Activated T-helper 1 cell treated with anti-CD3 and anti-CD28 coated beads, Interleukin-12 subunit alpha, Interleukin-12 subunit beta, Interleukin-2, Interleukin-4 antibody, amounts not matched to agents 30 ng/mL and 10 ng/mL and 1 ng/mL, durations not matched to agents 14 hours and 24 hours and 36 hours (primary cell): Measurements from ENCODE around the gene PGAP3. TPM values are rescaled to one million over a fixed set of nuclear protein-coding genes. Genes with fewer than 3 reads are reported as not detected.

Experiments
- DNase-seq: peaks from one replicate; pipeline ENCODE4 v3.0.0; 2021; ENCODE audit warnings: low spot score
- H3K27ac Mint-ChIP-seq: one replicate; pipeline ENCODE4 v1.8.0; 2021; ENCODE audit warnings: mild to moderate bottlenecking, mixed read lengths
- H3K27me3 Mint-ChIP-seq: one replicate; pipeline ENCODE4 v1.8.0; 2022; ENCODE audit warnings: mild to moderate bottlenecking, moderate library complexity, mixed read lengths; ENCODE audit not compliant: insufficient read depth
- H3K36me3 Mint-ChIP-seq: one replicate; pipeline ENCODE4 v1.8.0; 2021; ENCODE audit warnings: low read depth, mixed read lengths
- H3K4me1 Mint-ChIP-seq: one replicate; pipeline ENCODE4 v1.8.0; 2021; ENCODE audit warnings: low read depth, mixed read lengths
- H3K4me3 Mint-ChIP-seq: one replicate; pipeline ENCODE4 v1.8.0; 2021; ENCODE audit warnings: mild to moderate bottlenecking, moderate library complexity, mixed read lengths
- H3K9me3 Mint-ChIP-seq: one replicate; pipeline ENCODE4 v1.8.0; 2021; ENCODE audit warnings: mixed read lengths
- intact Hi-C: fragments of 100-400 bp; cut with micrococcal nuclease; formaldehyde crosslinking; loops from one replicate; pipeline ENCODE4 v1.15.1; 2024
- total RNA-seq: library from RNA; stranded (reverse); gene quantifications from 2 replicates; pipeline ENCODE4 v1.2.3, GENCODE V29; 2022

Gene PGAP3
- total RNA-seq, 1 donor from 2014 or later: 16.9 TPM

DNA sequence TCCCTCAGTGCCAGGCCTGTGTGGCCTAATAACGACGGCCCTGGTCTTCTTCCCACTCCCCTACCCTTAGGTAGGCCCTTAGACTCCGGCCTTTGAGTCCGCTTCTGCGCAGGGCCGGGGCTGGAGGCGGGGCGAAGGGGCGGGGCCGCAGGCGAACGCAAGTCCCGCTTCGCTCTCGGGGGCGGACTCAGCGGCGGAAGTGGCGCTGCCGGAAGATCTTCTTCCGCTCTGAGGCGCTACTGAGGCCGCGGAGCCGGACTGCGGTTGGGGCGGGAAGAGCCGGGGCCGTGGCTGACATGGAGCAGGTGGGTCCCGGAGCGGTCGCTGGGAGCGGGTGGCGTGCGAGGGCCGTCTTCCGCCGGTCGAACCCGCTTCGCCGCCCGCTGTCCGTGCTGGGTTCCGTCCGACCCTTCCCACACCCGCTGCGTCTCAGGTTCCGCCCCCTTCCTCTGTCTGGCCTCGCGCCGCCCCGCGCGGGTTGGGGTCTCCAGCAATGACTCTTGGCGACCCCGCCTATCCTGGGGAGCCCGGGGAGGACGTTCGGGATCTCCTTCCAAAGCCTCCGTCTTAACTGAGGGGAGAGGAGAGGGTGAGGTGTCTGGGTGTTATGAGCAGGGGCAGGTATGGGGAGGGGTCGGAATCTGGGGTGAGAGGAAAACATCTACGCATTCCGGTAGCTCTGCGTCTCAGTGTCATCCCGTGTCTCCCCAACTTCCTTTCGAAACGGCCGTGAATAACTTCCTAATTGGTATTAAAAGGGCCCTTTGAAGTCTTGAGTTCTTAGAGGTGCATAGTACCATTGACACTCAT is 50.7 kb downstream of the PGAP3 start, which contains the start of gene STARD3:
Gene STARD3 (plus strand): TSS at position 218 of the 810 bp plus-strand sequence. CDS start 16,388 bp downstream, outside the sequence.
- Mint-ChIP-seq H3K36me3 (peaks cover 9% of the 10 kb centered on the region), H3K27ac (peak within 1 kb of the TSS; percentile 85), H3K4me3 (peak within 1 kb of the TSS; percentile 94), H3K9me3 (no peaks in the 10 kb centered on the region), H3K27me3 (peaks cover 2% of the 10 kb centered on the region), H3K4me1 (peaks cover 34% of the 10 kb centered on the region)
- peak; percentile 88 for DNase-seq
- intact Hi-C loops: loop anchor here (1.0 to 5.0 kb wide), 8 partner anchors 31 to 345 kb away; partner anchors contain the start of genes CDK12, IKZF3, LRRC3C and MIEN1

DNA sequence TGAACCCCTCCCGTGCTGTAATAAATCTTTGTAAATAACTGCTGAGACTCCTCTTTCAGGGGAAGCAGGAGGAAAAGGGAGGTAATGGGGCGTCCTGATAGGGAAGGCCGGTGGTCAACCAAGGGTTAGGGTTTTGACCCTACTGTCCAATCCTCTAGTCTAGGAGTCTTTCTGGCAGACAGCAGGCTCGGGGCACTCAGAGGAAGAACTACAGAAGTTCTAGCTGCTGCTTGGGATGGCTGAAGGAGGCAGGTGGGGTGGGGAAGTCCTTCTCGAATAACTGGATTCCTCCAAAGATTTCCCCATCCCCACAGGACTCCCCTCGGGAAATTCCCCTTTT is 51.3 kb downstream of the PGAP3 start:
- Mint-ChIP-seq H3K4me3 (peak overlapping the region; percentile 94), H3K4me1 (peaks cover 32% of the 10 kb centered on the region), H3K27ac (peak overlapping the region; percentile 40)

DNA sequence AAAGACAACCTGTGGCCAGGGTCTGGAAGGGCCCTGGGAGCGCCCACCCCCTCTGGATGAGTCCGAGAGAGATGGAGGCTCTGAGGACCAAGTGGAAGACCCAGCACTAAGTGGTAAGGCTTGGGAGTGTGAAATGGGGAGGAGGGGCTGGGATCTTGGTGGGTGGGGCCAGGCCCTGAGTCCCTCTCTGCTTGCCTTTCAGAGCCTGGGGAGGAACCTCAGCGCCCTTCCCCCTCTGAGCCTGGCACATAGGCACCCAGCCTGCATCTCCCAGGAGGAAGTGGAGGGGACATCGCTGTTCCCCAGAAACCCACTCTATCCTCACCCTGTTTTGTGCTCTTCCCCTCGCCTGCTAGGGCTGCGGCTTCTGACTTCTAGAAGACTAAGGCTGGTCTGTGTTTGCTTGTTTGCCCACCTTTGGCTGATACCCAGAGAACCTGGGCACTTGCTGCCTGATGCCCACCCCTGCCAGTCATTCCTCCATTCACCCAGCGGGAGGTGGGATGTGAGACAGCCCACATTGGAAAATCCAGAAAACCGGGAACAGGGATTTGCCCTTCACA is 52.2 kb downstream of the PGAP3 start:
- Mint-ChIP-seq H3K4me1 (peaks cover 35% of the 10 kb centered on the region), H3K27me3 (peaks cover 10% of the 10 kb centered on the region), H3K4me3 (peak overlapping the region; percentile 94), H3K36me3 (peaks cover 7% of the 10 kb centered on the region), H3K27ac (no peak overlapping the region), H3K9me3 (no peaks in the 10 kb centered on the region)
- intact Hi-C loops: loop anchor here (5.0 kb wide), 3 partner anchors 173 to 347 kb away; partner anchors contain the start of genes CDK12, IKZF3 and PSMD3
- DNase-seq: no peak

More for the DNA sequence above, 51.3 kb downstream of the PGAP3 start:
- intact Hi-C loops: loop anchor here (5.0 kb wide), 3 partner anchors 174 to 346 kb away; partner anchors contain the start of genes CDK12, IKZF3 and PSMD3
- Mint-ChIP-seq H3K9me3 (no peaks in the 10 kb centered on the region), H3K27me3 (peaks cover 7% of the 10 kb centered on the region), H3K36me3 (peaks cover 7% of the 10 kb centered on the region)
- no peak for DNase-seq

DNA sequence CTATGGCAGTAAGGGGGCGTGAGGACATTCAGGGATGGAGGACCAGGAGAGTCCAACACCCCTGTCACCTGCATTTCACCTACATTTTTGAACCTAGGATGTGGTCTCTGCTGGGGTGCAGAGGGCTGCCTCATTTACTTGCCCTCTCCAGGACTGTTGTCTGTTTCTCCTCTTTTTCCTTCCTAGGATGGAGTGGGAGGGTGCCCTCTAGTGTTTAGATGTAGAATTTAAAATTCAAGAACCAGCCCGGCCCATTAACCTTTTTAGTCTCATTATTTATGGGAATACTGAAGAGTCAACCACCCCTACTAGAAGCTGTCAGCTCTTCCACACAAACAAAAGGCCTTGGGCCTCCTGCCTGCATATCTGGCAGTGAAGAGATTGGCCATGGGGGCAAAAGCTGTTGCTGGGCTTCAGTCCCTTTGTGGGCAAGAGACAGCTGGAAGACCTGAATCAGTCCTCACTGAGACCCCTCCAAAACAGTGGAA is 53.4 kb downstream of the PGAP3 start:
- H3K4me1 Mint-ChIP-seq: peaks cover 29% of the 10 kb centered on the region

DNA sequence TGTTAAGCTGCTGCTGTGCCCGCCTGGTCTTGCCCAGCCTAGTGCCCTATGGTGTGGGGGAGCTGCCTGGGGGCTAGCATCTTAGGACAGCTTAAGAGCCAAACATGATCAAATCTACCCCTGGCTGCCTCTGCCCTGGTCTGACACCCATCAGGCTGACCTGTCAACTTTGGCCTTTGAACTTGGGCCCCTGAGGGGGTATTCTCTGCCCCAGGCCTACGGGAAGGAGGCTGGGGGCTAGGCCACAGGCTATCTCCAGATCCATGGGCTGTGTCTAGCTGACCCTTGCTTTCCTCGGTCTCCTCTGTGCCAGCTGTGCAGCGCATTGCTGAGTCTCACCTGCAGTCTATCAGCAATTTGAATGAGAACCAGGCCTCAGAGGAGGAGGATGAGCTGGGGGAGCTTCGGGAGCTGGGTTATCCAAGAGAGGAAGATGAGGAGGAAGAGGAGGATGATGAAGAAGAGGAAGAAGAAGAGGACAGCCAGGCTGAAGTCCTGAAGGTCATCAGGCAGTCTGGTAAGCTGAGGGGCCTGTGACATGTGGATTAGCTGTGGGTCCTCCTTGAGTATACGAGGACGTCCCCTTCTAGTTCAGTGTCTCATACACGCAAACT is 54.2 kb downstream of the PGAP3 start:
- intact Hi-C loops: loop anchor here (1.0 kb wide), 1 partner anchor 10 kb away; no protein-coding TSS in a partner anchor
- no peak overlapping the region for H3K27ac Mint-ChIP-seq
- H3K27me3 Mint-ChIP-seq: peaks cover 16% of the 10 kb centered on the region
- H3K9me3 Mint-ChIP-seq: no peaks in the 10 kb centered on the region
- peaks cover 22% of the 10 kb centered on the region for H3K4me1 Mint-ChIP-seq
- H3K4me3 Mint-ChIP-seq: no peak overlapping the region
- peaks cover 6% of the 10 kb centered on the region for H3K36me3 Mint-ChIP-seq
- DNase-seq: no peak

More for the DNA sequence above, 53.4 kb downstream of the PGAP3 start:
- Mint-ChIP-seq H3K9me3 (no peaks in the 10 kb centered on the region), H3K27ac (no peak overlapping the region), H3K36me3 (peaks cover 7% of the 10 kb centered on the region), H3K27me3 (peaks cover 12% of the 10 kb centered on the region), H3K4me3 (no peak overlapping the region)
- DNase-seq: peak; percentile 6
- intact Hi-C loops: loop anchor here (1.0 kb wide), 1 partner anchor 11 kb away; no protein-coding TSS in a partner anchor

DNA sequence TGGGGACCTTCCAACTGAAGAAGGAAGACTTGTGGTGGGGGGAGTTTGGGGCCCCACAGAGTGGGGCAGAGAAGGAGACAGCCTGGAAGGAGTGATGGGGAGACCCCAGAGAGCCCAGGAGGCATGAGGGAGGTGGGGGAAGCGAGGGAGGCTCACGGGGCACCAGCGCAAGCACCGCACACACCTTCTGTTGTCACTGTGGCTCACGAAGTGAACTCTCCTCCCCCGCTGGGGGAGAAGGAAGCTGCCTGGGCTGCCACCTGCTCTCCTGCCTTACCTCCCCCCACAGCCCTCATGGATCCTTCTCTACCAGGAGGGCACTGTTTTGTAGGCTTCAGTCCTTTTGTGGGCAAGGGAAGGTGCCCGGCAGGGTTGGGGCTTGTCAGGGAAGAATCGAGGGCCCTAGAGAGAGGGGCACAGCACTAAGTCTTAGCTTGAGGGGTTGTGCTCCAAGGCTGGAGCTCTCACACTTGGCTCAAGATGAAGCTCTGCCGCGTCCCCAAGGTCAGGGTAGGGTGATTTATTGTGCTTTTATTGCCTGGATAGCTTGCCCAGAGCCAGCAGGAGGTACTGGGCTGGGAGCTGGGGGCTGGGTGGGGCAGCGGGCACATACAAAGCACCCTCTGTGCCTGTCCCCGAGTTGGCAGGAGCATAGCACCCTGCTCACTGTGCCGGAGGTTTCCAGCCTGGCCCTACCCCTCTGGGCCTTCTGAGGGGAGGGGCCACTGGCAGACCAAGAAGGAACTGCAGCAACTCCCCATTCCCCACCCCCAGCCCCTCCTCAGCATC is 55.5 kb downstream of the PGAP3 start:
- Mint-ChIP-seq H3K36me3 (no peaks in the 10 kb centered on the region), H3K4me3 (no peak overlapping the region), H3K27me3 (peaks cover 23% of the 10 kb centered on the region), H3K27ac (no peak overlapping the region), H3K9me3 (no peaks in the 10 kb centered on the region), H3K4me1 (peaks cover 9% of the 10 kb centered on the region)
- intact Hi-C loops: no loop called here
- no peak for DNase-seq

DNA sequence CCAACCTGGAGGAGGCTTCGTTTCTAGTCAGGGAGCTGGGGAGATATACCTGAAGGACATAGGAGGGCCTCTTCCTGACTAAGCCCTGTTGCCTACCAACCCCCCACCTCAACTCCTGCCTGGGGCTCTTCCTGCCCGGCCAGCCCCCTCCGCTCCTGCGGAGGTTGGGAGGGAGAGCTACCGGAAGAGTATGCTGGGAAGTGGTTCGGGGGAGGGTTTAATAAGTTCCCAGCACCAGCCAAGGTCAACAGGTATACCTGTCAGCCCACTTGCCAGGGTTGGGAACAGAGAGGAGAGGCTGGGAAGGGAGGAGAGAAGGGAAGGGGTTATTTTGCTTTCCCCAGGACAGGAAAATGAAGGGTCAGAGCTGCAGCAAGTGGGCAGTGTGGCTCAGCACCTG is 56.5 kb downstream of the PGAP3 start:
- H3K4me3 Mint-ChIP-seq: no peak overlapping the region
- intact Hi-C loops: no loop called here
- no peaks in the 10 kb centered on the region for H3K9me3 Mint-ChIP-seq
- H3K27ac Mint-ChIP-seq: no peak overlapping the region
- H3K36me3 Mint-ChIP-seq: no peaks in the 10 kb centered on the region
- no peak for DNase-seq
- peaks cover 10% of the 10 kb centered on the region for H3K4me1 Mint-ChIP-seq
- peaks cover 28% of the 10 kb centered on the region for H3K27me3 Mint-ChIP-seq

DNA sequence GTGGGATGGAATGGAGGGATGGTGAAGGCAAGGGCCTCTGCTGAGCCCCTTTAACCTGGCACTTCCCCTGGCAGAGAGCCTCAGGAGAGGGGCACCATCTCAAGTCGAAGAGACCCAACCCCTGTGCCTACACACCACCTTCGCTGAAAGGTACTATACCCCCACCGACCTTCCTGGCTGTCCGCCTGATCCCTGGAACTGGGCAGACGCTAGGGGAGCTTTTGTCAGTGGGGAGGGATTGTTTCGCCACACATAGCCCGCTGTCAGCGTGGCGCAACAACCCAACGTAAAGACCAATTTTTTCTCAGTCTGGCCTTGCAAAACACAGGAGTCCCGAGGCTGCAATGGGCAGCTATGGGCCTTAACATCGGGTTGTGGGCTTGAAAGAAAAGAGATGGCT is 58.0 kb downstream of the PGAP3 start:
- Mint-ChIP-seq H3K4me3 (no peak overlapping the region), H3K27me3 (peaks cover 43% of the 10 kb centered on the region), H3K27ac (no peak overlapping the region), H3K4me1 (peaks cover 14% of the 10 kb centered on the region), H3K36me3 (no peaks in the 10 kb centered on the region), H3K9me3 (no peaks in the 10 kb centered on the region)
- DNase-seq: no peak
- intact Hi-C loops: loop anchor here (10.0 kb wide), 1 partner anchor 425 kb away; the partner anchor contains the start of gene RPL19

DNA sequence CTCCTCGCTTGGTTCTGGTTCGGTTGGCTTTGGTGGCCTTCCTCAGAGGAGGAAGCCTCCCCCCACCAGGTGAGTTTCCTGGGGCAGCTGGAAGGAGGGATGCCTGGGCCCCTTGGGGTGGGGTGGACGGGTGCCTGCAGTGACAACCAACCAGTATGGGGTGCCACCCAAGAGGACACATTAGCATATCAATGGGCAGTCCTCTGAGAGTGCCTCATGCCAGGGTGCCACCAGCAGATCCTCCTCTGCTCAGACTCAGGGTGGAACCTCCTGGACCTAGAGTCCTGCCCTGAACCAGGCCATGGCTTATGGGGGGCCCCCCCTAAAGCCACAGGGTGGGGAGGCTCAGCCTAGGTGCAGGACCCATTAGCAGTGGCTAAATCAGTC is 58.4 kb downstream of the PGAP3 start:
- no peak overlapping the region for H3K4me3 Mint-ChIP-seq
- H3K4me1 Mint-ChIP-seq: peaks cover 14% of the 10 kb centered on the region
- H3K9me3 Mint-ChIP-seq: no peaks in the 10 kb centered on the region
- intact Hi-C loops: loop anchor here (10.0 kb wide), 1 partner anchor 425 kb away; the partner anchor contains the start of gene RPL19
- no peak overlapping the region for H3K27ac Mint-ChIP-seq
- DNase-seq: no peak
- H3K27me3 Mint-ChIP-seq: peaks cover 47% of the 10 kb centered on the region
- H3K36me3 Mint-ChIP-seq: no peaks in the 10 kb centered on the region

DNA sequence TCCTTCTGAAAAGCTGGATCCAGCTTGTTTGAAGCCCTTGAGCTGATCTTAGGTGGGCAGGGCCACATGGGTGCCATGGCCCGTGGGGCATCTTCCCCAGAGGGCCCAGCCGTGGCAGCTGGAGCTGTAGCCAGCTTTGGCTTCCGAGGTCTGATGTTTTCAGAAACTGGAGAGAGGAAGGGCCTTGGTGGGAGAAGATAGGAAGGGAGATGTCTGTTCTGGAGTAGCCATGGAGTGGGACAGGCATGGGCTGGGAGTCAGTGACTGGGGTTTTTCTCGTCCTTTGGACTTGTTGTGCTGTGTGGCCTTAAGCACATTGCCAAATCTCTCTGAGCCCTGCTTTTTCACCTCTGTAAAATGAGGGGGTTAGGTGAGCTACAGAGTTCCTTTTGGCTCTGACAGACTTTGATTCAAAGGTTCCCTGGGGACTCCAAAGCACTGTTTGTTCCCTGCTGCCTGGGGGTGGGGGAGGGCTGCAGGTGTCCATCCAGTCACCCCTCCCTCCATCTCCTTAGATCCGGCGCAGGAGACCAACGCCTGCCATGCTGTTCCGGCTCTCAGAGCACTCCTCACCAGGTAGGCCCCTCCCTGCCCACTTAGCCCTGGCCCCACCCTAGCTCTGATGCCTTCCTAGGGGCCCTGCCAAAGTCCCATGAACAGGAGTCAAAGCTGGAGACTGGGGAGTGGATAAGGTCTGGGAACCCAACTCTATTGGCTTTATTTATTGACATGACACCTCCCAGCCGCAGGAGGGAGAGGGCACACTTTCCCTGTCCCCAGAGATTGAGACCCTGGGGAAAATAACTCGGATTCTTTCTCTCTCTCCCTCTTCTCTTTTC is 59.0 kb downstream of the PGAP3 start:
- Mint-ChIP-seq H3K4me3 (no peak overlapping the region), H3K36me3 (no peaks in the 10 kb centered on the region), H3K27me3 (peaks cover 47% of the 10 kb centered on the region), H3K4me1 (peaks cover 15% of the 10 kb centered on the region), H3K27ac (no peak overlapping the region), H3K9me3 (no peaks in the 10 kb centered on the region)
- intact Hi-C loops: loop anchor here (10.0 kb wide), 1 partner anchor 424 kb away; the partner anchor contains the start of gene RPL19
- DNase-seq: no peak

DNA sequence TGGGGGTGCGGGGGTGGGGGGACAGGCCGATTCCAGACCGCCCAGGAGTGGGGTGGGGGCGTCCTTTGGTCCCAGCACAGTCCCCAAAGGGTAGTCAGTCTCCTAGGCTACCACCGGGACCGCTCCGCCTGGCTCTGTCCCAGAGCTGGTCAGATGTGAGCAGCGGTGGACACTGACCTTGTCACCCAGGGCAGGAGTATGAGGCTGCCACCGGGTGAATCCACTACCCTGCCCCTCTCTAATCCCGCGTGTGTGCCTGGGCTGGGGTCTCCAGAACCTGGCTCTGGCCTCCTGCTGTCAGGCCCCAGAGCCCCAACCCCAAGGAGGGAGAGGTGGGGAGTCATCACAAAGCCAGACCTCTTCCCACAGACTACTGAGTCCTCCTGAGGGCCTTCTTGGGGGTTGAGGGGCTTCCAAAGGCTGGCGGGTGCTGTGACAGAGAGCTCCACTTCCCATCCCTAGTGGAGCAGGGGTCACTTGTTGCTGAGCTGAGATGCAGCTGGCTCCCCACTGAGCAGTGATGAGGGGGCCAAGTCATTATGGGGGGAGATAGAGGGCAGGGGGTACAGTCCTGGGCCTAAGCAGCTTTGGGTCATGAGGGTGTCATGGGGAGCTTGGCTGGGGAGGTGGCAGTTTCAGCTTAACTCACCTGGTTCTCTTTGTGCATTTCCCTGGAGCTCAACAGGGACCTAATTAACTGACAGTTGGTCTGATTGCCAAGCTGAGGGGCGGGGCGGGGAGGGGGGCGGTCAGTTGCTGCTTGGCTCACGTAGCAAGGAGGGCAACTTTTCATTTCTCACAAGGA is 59.9 kb downstream of the PGAP3 start:
- no peak overlapping the region for H3K27ac Mint-ChIP-seq
- H3K27me3 Mint-ChIP-seq: peaks cover 45% of the 10 kb centered on the region
- H3K9me3 Mint-ChIP-seq: no peaks in the 10 kb centered on the region
- peaks cover 24% of the 10 kb centered on the region for H3K4me1 Mint-ChIP-seq
- no peak overlapping the region for H3K4me3 Mint-ChIP-seq
- H3K36me3 Mint-ChIP-seq: no peaks in the 10 kb centered on the region
- DNase-seq: no peak
- intact Hi-C loops: loop anchor here (10.0 kb wide), 1 partner anchor 423 kb away; the partner anchor contains the start of gene RPL19
